Hypothalamus (tissue), 51 donors: Measurements from ENCODE around the gene TMEM39A.

Experiments used
- DNase-seq, 51 donors: peaks; one replicate each; lab custom pipeline; 2025; lab: John Stamatoyannopoulos, UW

Gene TMEM39A

DNA sequence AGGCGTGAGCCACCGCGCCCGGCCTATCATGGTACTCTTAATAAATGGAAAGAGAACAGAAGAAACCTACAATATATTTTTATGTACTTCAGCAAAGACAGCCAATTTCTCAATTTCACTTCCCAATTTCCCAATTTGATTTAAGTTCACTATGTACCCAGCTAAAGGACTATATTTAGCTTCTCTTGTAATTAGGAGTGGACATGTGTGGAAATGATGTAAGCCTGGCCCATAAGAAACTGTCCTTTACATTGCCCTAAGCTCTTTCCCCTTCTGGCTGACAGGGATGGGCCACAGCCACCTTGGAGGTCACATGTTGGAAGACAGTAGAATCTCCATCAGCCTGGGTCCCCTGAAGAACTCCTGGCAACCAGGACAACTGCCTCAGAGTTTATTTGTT, 6.2 kb downstream of the TMEM39A start:
- no peak for DNase-seq

DNA sequence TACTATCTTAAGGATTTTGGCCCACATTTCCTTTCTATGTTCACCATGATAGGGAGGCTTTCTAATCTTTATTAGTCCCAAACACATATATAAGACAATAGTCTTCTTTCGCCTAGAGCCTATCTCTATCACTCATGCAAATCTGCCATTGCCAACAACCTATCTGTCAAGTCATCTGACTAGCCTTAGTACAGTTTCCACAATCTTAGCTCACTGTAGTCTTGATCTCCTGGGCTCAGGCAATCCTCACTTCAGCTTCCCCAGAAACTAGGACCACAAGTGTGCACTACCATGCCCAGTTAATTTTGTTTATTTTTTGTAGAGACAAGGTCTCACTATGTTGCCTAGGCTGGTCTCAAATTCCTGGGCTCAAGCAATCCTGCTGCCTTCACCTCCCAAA, 6.9 kb downstream of the TMEM39A start:
- DNase-seq = no peak

DNA sequence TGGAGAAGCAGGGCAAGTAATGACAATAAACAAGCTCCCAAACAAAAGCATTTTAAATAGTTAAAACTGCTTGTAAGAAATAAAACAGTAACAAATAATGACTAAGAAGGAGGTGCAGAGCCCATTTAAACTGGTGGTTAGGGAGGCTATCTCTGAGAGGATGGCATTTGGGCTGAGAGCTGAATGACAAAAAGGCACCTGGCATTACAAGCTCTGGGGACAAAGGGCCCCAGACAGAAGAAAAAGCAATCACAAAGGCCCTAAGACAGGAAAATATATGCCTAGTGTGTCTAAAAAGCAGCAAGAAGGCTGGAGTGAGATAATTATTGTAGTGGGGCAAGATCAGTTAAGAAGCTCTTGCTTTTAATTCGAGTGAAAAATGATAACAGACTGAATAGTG, 9.6 kb downstream of the TMEM39A start:
- no peak for DNase-seq

DNA sequence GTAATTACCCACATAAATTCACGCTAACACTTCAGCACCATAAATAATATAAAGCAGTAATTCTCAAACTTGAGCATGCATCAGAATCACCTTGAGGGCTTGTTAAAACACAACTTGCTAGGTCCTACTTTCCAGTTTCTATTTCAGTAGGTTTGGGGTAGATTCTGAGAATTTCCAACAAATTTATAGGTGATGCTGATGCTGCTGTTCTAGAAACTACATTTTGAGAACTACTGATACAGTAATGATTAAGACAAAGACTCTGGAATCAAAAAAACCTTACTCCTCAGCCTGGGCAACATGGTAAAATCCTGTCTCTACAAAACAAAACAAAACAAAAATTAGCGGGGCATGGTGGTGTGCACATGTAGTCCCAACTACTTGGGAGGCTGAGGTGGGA, 18.8 kb downstream of the TMEM39A start:
- no peak for DNase-seq

DNA sequence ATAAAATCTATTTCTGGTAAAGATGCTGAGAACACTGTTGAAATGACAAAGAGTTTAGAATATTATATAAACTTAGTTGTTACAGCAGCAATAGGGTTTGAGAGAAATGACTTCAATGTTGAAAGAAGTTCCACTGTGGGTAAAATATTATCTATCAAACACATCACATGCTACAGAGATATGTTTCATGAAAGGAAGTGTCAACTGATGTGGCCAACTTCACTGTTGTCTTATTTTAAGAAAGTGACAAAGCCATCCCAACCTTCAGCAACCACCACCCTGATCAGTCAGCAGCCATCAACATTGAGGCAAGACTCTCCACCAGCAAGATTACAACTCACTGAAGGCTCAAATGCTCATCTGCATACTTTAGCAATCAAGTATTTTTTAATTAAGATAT, 20.2 kb downstream of the TMEM39A start:
- DNase-seq = no peak

DNA sequence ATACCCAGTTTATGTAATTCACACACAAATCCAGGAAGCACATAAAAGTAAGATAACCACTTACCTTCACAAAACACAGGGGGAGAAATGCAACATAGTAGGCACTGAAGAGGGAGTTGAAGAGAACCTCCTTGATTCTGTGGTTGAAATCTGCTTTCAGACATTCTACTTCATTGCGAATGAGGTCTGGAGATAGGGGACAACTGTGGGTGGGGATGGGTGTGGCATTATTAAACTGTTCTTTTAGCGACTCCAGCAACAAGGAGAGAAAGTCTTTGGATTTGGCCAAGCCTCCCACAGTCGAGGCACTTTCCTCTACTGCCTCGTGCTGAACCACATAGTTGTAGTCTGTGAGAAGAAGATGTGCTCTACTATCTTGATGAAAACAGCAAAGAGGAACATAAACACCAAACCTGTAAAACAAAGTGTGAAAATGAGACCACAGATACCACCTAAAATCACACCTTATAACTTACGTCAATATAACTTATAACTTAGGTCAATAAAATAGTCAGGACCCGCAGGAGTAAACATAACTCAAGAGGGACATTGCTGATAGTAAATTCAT, 25.6 kb downstream of the TMEM39A start:
- no peak for DNase-seq

DNA sequence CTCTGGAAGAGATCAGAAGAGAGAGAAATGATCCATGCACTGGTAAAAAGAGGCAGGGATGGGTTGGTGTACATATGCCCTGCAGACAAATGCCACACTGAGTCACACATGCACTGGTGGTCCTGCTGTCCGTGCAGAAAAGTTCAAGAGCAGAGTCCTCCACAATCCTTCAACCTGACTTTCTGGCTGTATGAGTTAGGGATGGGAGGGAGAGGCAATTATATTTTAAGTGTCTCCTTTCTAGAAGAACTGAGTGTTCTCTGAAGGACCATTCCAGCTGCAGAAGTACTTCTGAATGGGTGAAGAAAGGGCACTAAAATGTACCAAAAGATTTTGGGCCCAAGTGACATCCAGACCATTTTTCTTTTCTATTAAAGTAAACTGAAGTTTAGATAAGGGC, 26.4 kb downstream of the TMEM39A start:
- DNase-seq = no peak

DNA sequence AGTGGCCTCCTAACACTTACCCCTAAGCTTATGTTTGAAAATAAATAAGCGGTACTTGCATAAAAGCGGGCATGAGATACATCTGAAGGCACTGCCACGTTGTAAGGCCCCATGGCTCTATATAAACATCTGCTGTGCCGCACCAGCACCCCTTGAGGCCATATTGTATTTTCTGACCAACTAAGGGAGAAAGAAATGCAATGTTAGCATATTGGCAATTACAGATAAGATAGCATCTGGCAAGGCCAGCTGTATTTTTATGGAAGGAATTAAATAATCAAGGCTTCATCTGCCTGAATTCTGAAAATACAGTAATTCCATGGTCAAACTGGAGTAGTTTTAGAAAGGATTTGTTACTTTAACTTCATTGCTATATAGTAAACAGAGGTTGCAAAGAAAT, 28.7 kb downstream of the TMEM39A start:
- DNase-seq = no peak

DNA sequence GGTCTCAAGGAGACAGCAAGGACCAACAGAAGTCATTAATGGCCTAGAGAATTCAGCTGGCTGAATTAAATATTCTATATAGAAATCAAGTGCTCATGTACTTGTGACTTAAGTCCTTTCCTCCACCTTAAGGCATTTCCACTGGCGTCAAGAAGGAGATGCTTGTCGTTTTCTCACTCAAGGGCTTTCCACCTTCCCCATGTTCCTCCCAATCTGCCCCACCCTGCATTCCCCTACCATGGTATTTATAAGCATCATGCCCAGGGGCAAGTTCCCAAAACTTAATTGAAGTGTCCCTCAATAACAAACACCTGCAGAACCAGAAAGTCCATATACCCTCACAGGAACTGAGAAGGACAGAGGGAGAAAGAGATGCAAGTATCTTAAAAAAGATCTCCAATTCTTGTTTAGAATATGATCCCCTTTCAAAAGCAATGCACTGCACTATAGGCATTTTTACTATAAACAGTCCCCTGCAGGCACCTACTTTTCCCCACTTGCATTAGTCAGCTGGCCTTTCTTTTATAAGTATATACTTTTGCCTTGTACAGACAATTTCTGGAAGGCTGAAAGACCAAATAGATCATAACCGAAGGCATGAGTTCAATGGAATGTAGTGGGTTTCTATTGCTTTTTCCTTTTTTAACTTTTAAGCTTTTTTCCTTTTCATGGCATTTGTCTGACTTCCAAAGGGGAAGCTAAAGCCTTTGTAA, 29.6 kb downstream of the TMEM39A start:
- no peak for DNase-seq

DNA sequence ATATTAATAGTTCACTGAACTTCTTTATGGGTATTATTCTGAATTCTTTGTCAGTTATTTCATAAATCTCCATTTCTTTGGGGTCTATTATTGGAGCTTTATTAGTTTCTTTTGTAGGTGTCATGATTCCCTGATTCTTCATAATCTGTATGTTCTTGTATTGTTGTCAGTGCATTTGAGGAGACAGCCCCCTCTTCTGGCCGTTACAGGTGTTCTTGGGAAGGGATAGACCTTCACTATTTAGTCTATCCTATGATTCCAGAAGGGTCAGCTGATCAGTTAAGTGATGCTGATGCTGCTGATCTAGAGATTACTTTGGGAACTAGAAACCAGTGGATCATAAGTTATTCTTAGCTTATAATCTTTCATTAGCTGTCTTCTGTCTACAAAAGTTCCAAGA, 34.9 kb downstream of the TMEM39A start:
- DNase-seq = no peak

DNA sequence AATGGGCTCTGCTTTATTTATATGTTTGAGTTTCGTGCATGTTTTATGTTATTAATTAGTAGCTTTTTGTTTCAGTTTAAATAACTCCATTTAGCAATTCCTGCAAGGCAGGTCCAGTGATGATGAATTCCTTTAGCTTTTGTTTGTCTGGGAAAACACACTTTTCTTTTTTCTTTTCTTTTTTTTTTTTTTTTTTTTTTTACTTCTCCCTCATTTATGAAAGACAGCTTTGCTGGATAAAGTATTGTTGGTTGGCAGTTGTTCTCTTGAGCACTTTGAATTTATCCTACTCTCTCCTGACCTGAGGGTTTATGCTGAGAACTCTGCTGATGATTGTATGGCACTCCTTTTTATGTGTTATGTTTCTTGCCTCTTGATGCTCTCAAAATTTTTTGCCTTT, 35.7 kb downstream of the TMEM39A start:
- DNase-seq = no peak

DNA sequence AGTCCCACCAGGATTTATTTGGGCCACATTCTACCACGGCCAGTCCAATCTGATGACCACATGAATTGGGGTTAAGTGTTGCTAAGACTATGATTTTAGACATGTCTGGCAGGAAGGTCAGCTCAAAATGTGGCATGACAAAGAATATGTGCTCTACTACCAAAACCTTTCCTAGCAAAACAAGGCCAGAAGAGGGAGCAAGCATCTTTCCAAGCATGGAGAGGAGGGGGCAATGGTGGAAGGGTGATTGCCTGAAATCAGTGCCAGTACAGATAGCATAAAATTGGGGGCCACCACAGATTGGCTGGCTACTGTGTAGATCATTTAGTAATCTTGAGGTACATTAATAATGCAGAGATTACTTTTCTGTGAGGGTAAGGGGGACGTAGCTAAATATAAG, 43.2 kb downstream of the TMEM39A start:
- DNase-seq = no peak

DNA sequence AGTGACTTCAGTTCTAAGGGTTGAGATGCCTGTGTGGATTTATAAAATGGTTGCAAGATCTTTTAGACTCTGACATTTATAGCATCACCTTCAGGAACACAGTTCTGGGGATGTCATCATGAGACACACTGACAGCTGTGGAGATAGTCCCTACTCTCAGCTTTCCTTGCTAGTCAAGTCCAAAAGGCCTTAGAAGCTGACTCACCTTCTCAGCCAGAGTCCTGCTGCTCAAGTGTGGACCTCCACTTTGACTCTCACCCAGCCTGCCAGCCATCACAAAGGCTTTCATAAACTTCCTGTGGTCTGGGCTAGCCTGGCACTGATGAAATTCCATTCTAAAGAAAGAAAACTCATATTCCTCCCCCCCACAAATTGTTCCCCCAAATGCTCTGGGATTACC, 44.8 kb downstream of the TMEM39A start:
- no peak for DNase-seq

DNA sequence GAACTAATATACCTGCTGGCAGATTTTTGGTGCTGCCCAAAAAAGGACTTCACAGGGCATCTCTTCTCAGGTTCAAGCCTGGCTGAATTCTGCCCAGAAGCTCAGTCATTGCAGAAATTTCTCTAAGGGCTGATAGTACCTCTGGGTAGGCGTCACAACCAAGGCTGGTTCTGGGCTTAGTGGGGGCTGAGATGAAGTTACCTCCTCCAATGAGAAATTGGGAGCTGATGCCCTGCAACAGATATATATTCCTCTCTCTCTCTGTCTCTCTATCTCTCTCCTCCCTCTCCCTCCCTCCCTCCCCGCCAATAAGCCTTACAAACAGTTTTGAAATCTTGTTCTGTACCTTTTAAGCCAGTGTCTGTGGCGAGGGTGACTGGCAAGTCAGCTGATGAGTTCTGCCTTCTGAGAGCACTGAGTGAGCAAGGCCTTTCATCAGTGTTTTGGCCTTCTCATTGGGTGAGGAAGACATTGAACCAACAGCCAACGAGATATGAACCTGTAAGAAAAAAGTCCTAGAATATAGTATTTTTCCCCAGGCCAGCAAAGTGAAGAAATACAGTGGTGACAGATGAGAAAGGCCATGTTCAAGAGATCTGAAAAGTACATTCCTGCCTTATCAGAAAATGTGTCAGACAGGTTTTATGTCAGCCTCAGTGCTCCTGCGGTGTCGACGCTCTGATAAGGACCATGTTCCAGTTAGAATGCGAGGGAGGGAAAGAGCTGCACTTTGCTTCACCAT, 45.5 kb downstream of the TMEM39A start:
- no peak for DNase-seq

DNA sequence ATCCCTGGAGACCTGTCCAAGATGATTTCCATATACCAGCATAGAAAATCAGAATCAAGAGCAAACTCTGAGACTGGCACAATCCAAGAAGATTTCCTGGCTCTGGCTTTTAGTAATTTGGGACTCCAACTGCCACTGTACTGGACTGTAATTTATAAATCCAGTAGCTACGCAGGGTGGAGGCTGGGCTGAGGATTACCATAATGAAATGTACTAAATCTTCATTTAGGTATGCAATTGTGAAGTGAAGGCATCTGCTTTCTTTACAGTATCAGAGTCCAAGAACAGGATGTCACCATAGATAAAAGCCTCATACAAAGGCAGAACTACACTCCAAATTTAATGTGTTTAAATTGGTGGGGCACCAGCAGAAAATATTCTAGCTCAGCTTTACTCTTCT, 46.5 kb downstream of the TMEM39A start:
- DNase-seq = no peak

DNA sequence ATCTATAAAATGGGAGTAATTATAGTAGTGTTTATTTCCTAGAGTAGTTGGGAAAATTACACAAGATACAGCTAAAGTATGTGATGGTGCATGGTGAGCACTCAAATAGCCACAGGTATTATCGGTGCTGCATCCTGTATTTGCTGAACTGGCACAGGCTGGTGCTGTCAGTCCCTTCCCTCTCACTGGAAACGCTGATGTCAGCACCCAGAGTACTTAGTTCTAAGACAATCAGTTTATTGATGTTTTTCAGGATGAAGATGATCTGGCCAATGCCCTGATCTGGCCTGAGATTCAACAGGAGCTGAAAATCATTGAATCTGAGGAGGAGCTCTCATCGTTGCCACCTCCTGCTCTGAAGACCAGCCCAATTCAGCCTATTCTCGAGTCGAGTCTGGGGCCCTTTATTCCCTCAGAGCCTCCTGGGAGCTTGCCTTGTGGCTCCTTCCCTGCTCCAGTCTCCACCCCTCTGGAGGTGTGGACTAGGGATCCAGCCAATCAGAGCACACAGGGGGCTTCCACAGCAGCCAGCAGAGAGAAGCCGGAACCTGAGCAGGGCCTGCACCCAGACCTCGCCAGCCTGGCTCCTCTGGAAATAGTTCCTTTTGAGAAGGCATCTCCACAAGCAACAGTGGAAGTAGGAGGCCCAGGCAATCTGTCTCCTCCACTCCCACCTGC, 49.7 kb downstream of the TMEM39A start:
- no peak for DNase-seq

DNA sequence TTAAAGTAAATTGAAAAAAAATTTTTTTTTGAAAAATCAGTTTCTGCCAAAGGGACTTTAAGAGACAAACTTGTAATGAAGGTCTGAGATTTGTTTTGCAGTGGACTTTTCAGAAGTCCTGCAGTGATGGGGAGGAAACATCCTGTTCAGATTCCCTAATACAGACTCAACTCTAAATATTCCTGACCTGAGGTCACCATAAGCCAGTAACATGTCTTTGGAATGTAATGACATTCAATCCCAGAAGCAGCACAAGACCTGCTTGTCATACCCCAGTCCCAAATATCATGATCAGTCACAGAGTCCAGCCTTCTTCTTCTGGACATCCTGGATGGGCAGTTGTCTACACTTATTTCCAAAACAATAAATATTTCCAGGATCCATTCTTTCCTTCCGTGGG, 53.6 kb downstream of the TMEM39A start:
- DNase-seq = no peak

DNA sequence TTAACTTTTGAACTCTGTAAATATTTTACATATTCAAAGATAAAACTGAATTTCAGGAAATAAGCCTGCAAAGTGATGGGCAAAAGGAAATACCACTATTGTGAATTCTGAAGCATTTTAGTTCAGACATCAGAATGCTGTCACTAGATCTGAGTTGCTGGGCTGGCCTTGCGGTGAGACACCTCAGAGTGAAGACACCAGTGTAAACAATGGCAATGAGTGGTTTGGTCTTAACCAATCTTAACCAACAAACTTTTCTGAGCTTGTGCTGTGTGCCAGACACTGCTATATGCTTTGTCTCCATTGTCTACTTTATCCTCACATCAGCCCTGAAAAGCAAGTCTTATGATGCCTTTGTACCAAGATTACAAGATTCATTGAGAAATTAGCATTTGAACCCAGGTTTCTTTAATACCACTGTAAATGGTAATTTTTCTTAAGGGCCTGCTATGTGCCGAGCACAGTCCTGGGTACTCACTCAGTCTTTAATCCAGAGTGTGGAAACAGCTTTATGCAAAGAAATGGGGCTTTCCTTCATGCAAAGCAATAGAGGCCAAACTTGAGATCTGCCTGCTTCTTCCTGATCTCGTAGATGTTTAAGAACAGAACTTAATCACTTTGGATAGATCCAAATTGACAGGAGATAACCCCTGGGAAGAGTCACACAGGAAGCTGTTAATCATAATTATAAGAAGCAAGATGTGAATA, 55.0 kb downstream of the TMEM39A start:
- DNase-seq = no peak

DNA sequence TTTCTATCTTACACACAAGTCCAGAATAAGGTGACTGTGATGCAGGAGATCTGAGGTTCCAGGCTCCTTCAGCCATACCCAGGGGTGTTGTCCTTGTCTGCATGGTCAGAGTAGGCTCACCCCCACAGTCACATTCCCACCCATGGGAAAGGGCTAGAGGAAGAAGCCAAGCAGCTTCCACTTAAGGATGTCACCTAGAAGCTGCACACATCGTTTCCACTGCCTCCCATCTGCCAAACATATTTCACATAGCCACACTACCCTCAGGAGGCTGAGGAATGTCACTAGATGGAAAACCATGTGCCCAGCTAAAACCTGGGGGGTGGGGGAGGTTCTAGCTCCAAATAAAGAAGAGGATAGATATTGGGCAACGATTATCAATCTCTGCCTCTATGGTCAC, 58.1 kb downstream of the TMEM39A start:
- DNase-seq = no peak

DNA sequence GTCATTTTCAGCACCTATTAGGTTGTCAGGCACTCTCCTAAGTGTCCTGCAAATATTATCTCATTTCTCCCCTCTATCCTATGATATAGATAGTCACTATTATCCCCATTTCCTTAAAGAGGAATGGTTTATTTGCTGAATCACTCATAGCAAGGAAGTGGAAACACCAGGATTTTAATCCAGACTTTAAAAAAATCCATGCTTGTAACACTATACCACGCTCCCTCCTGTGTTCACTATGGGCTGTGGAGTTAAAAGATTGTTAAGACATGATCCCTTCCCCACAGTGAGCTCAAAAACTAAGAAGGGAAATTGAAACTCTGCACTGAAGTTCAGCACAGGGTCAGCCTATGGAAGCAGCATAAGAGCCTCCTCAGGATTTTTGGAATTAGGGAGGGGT, 60.2 kb downstream of the TMEM39A start:
- no peak for DNase-seq

DNA sequence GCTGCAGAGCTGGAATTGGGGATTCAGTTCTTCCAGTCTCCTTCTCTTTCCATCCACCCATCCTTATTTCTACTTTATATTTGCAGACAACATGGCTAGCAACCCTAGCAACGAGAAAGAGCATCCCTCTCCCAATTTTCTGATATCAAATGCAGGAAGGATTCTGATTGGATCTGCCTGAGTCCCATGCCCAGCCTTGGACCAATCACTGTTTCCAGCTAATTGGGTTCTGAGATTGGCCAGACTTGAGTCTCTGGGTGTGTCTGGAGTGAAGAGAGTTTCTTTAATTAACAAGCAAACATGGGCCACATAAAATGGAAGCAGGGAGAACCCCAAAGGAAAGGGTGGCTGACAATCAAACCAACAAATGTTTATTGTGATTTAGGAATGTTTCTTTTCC, 60.6 kb downstream of the TMEM39A start:
- no peak for DNase-seq
